Esophagus muscularis mucosa (tissue), 3 donors: ENCODE results near the gene ALDH1A3.

ENCODE experiments used
- CTCF ChIP-seq, 3 experiments: fragments of 200-600 bp in 2 of 3; fragments of 450-650 bp in 1 of 3; sonication (generic) in 2 of 3; IDR thresholded peaks; one replicate each; pipeline ENCODE4 v1.5.1; 2017 to 2019; ENCODE audit warnings: antibody characterized with exemption in 3 of 3, mild to moderate bottlenecking in 2 of 3, moderate library complexity in 1 of 3
- POLR2A ChIP-seq: fragments of 450-650 bp; IDR thresholded peaks from one replicate; pipeline ENCODE4 v1.6.1; 2017; ENCODE audit warnings: antibody characterized with exemption, moderate library complexity, mild to moderate bottlenecking, low read depth
- POLR2AphosphoS5 ChIP-seq, 2 donors: sonication (generic); formaldehyde crosslinking; IDR thresholded peaks; one replicate each; pipeline ENCODE4 v1.6.1; 2017; ENCODE audit warnings: antibody characterized with exemption in 2 of 2

GRCh38 chr15:100914876-100915275 is 35.2 kb downstream of the ALDH1A3 start:
- no peak for TF ChIP-seq POLR2A
- no peak for TF ChIP-seq CTCF (IDR thresholded peaks at IDR 0.05)
- TF ChIP-seq POLR2AphosphoS5 (IDR thresholded peaks at IDR 0.05): no peak
